Neural cell (in vitro differentiated cells): ENCODE data around the gene EFCC1. TPM values are rescaled to one million over a fixed set of nuclear protein-coding genes. Genes with fewer than 3 reads are reported as not detected.

Source experiments
- H2AFZ ChIP-seq: fragments of 200-600, 300-800 bp; sonication (generic), shearing (Covaris generic); 2 replicates; pipeline ENCODE4 v1.6.0; 2014; ENCODE audit warnings: low read depth, mild to moderate bottlenecking, antibody characterized with exemption, low read length, moderate library complexity
- H3F3A ChIP-seq: fragments of 200-600 bp; shearing (Covaris generic); 2 replicates; pipeline ENCODE4 v1.6.1; 2016; ENCODE audit warnings: mild to moderate bottlenecking, moderate library complexity, mixed read lengths, antibody characterized with exemption, low read length; ENCODE audit not compliant: insufficient read depth, poor library complexity, severe bottlenecking
- H3K27ac ChIP-seq: fragments of 200-600, 300-800 bp; sonication (generic), shearing (Covaris generic); 2 replicates; pipeline ENCODE4 v1.5.1; 2014; ENCODE audit warnings: mild to moderate bottlenecking, low read length, moderate library complexity
- H3K27me3 ChIP-seq: fragments of 300-800, 200-600 bp; sonication (generic), shearing (Covaris generic); 2 replicates; pipeline ENCODE4 v1.6.0; 2014; ENCODE audit warnings: mild to moderate bottlenecking, low read depth, low read length, moderate library complexity; ENCODE audit not compliant: insufficient read depth
- H3K36me3 ChIP-seq: fragments of 300-800, 200-600 bp; sonication (generic), shearing (Covaris generic); 2 replicates; pipeline ENCODE4 v1.5.1; 2014; ENCODE audit warnings: mild to moderate bottlenecking, antibody characterized with exemption, low read length, moderate library complexity; ENCODE audit not compliant: insufficient read depth
- H3K4me2 ChIP-seq: fragments of 300-800, 200-600 bp; sonication (generic), shearing (Covaris generic); 2 replicates; pipeline ENCODE4 v1.6.0; 2014; ENCODE audit warnings: mild to moderate bottlenecking, low read length
- H3K4me3 ChIP-seq: fragments of 300-800, 200-600 bp; sonication (generic), shearing (Covaris generic); 2 replicates; pipeline ENCODE4 v1.5.1; 2014; ENCODE audit warnings: mild to moderate bottlenecking, low read length, moderate library complexity
- H3K79me2 ChIP-seq: fragments of 200-600 bp; shearing (Covaris generic); replicated peaks from 2 replicates; pipeline ENCODE4 v1.6.0; 2014; ENCODE audit warnings: mild to moderate bottlenecking, low read length, moderate library complexity; ENCODE audit not compliant: insufficient read depth
- H3K9ac ChIP-seq: fragments of 300-800, 200-600 bp; sonication (generic), shearing (Covaris generic); 2 replicates; pipeline ENCODE4 v1.6.1; 2016; ENCODE audit warnings: mild to moderate bottlenecking, low read length, mixed read lengths
- H3K9me2 ChIP-seq: fragments of 200-600 bp; shearing (Covaris generic); 2 replicates; pipeline ENCODE4 v1.6.1; 2016; ENCODE audit warnings: mild to moderate bottlenecking, low read length, mixed read lengths; ENCODE audit not compliant: insufficient read depth
- H3K9me3 ChIP-seq: fragments of 200-600, 300-800 bp; sonication (generic), shearing (Covaris generic); 2 replicates; pipeline ENCODE4 v1.6.1; 2016; ENCODE audit warnings: mild to moderate bottlenecking, mixed run types, low read length, moderate library complexity, mixed read lengths
- H4K20me1 ChIP-seq: fragments of 200-600 bp; shearing (Covaris generic); 2 replicates; pipeline ENCODE4 v1.6.1; 2016; ENCODE audit warnings: mild to moderate bottlenecking, mixed run types; ENCODE audit not compliant: insufficient read depth
- EP300 ChIP-seq: fragments of 450-650 bp; conservative IDR thresholded peaks from 2 replicates; pipeline ENCODE4 v1.6.1; 2014; ENCODE audit warnings: antibody characterized with exemption, mild to moderate bottlenecking, moderate library complexity; ENCODE audit not compliant: poor library complexity, severe bottlenecking
- EZH2 ChIP-seq: fragments of 200-600, 300-800 bp; shearing (Covaris generic), sonication (generic); IDR thresholded peaks from 2 replicates; pipeline ENCODE4 v1.6.1; 2014; ENCODE audit warnings: antibody characterized with exemption, low read length, borderline replicate concordance, mild to moderate bottlenecking; ENCODE audit not compliant: insufficient read depth, poor library complexity, severe bottlenecking
- MXI1 ChIP-seq: fragments of 450-650 bp; conservative IDR thresholded peaks from 2 replicates; pipeline ENCODE4 v1.6.1; 2014; ENCODE audit warnings: antibody characterized with exemption, mild to moderate bottlenecking; ENCODE audit not compliant: poor library complexity, severe bottlenecking
- POLR2AphosphoS5 ChIP-seq: IDR thresholded peaks from 2 replicates; pipeline ENCODE4 v1.6.1; 2012
- RAD21 ChIP-seq: fragments of 450-650 bp; conservative IDR thresholded peaks from 2 replicates; pipeline ENCODE4 v1.6.1; 2014; ENCODE audit warnings: antibody characterized with exemption, mild to moderate bottlenecking, moderate library complexity
- SMC3 ChIP-seq: fragments of 450-650 bp; conservative IDR thresholded peaks from 2 replicates; pipeline ENCODE4 v1.6.1; 2014; ENCODE audit warnings: antibody characterized with exemption, mild to moderate bottlenecking, moderate library complexity; ENCODE audit not compliant: poor library complexity
- TAF1 ChIP-seq: IDR thresholded peaks from 2 replicates; pipeline ENCODE4 v1.6.1; 2012; ENCODE audit warnings: low read depth
- polyA plus RNA-seq: library from polyadenylated mRNA; depleted of rRNA; stranded (reverse); fragments of >200 nt; gene quantifications from 2 replicates; pipeline ENCODE4 v1.2.3, GENCODE V29; 2014
- TF ChIP-seq, protein P1 (sequence below): IDR thresholded peaks from 2 replicates; pipeline ENCODE4 v1.6.1; 2012; ENCODE audit warnings: borderline replicate concordance
- TF ChIP-seq, protein P2 (sequence below): fragments of 450-650 bp; IDR thresholded peaks from 2 replicates; pipeline ENCODE4 v1.5.1; 2014; ENCODE audit warnings: antibody characterized with exemption, mild to moderate bottlenecking, moderate library complexity; ENCODE audit not compliant: poor library complexity, severe bottlenecking

The EFCC1 gene
- polyA plus RNA-seq, 1 donor from 2014 or later: not detected

DNA sequence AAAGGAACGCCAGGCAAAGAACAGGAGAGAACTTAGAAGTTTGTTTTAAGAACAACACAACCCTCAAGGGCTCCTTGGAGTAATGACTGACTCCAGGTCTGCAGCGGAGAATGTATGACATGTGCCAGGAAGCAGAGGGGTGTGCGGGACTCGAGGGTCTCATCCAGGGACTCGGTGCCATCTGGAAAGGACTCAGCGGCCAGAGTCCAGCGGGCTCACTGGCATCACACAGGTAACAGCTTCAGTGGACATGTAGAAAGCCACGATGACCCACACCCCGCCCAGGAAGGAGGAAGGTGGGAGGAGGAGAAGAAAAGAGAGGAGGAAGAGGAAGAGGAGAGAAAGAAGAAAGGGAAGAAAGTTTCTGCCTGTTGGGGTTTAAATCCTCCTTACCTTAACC is 80.9 kb downstream of the EFCC1 start:
- no peaks in the 10 kb centered on the region for H3F3A ChIP-seq
- H3K9me3 ChIP-seq: no peaks in the 10 kb centered on the region
- no peak overlapping the region for H3K4me3 ChIP-seq
- no peak overlapping the region for H2AFZ ChIP-seq
- no peaks in the 10 kb centered on the region for H3K27me3 ChIP-seq
- no peaks in the 10 kb centered on the region for H3K9me2 ChIP-seq
- H3K4me2 ChIP-seq: no peak overlapping the region
- TF ChIP-seq EZH2: no peak
- no peak for TF ChIP-seq POLR2AphosphoS5
- TF ChIP-seq, protein P1, sequence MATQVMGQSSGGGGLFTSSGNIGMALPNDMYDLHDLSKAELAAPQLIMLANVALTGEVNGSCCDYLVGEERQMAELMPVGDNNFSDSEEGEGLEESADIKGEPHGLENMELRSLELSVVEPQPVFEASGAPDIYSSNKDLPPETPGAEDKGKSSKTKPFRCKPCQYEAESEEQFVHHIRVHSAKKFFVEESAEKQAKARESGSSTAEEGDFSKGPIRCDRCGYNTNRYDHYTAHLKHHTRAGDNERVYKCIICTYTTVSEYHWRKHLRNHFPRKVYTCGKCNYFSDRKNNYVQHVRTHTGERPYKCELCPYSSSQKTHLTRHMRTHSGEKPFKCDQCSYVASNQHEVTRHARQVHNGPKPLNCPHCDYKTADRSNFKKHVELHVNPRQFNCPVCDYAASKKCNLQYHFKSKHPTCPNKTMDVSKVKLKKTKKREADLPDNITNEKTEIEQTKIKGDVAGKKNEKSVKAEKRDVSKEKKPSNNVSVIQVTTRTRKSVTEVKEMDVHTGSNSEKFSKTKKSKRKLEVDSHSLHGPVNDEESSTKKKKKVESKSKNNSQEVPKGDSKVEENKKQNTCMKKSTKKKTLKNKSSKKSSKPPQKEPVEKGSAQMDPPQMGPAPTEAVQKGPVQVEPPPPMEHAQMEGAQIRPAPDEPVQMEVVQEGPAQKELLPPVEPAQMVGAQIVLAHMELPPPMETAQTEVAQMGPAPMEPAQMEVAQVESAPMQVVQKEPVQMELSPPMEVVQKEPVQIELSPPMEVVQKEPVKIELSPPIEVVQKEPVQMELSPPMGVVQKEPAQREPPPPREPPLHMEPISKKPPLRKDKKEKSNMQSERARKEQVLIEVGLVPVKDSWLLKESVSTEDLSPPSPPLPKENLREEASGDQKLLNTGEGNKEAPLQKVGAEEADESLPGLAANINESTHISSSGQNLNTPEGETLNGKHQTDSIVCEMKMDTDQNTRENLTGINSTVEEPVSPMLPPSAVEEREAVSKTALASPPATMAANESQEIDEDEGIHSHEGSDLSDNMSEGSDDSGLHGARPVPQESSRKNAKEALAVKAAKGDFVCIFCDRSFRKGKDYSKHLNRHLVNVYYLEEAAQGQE: no peak
- no peak for TF ChIP-seq RAD21
- TF ChIP-seq, protein P2, sequence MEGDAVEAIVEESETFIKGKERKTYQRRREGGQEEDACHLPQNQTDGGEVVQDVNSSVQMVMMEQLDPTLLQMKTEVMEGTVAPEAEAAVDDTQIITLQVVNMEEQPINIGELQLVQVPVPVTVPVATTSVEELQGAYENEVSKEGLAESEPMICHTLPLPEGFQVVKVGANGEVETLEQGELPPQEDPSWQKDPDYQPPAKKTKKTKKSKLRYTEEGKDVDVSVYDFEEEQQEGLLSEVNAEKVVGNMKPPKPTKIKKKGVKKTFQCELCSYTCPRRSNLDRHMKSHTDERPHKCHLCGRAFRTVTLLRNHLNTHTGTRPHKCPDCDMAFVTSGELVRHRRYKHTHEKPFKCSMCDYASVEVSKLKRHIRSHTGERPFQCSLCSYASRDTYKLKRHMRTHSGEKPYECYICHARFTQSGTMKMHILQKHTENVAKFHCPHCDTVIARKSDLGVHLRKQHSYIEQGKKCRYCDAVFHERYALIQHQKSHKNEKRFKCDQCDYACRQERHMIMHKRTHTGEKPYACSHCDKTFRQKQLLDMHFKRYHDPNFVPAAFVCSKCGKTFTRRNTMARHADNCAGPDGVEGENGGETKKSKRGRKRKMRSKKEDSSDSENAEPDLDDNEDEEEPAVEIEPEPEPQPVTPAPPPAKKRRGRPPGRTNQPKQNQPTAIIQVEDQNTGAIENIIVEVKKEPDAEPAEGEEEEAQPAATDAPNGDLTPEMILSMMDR: no peak
- no peak for TF ChIP-seq MXI1
- TF ChIP-seq TAF1: no peak
- no peak for TF ChIP-seq EP300
- no peak for TF ChIP-seq SMC3
- no peak overlapping the region for H3K27ac ChIP-seq
- no peak overlapping the region for H3K9ac ChIP-seq
- H4K20me1 ChIP-seq: no peaks in the 10 kb centered on the region
- no peaks in the 10 kb centered on the region for H3K79me2 ChIP-seq
- H3K36me3 ChIP-seq: no peaks in the 10 kb centered on the region

DNA sequence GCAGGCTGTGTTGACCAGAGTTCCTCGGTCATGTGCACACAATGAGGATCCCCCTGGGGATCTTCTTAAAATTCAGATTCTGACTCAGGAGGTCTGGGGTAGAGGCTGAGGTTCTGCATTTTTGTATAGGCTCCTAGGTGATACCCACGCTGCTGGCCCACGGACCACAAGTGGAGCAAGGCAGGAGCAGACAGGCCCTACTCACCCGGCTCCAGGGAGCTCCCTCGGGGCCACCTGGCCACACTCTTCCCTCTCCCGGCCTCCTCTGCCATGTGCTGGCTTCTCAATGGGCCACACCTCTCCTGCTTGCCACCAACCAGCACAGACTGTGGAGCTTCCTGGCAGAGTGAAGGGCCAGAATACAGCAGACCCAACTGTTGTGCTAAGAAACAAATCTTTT is 83.4 kb downstream of the EFCC1 start:
- Histone ChIP-seq H3K9ac (no peak overlapping the region), H3K9me3 (no peaks in the 10 kb centered on the region), H3F3A (no peaks in the 10 kb centered on the region), H3K4me2 (no peak overlapping the region), H3K27me3 (no peaks in the 10 kb centered on the region), H3K79me2 (no peaks in the 10 kb centered on the region), H2AFZ (no peak overlapping the region), H3K36me3 (no peaks in the 10 kb centered on the region), H3K4me3 (no peak overlapping the region), H4K20me1 (no peaks in the 10 kb centered on the region), H3K9me2 (no peaks in the 10 kb centered on the region), H3K27ac (no peak overlapping the region)
- no peak for TF ChIP-seq MXI1
- TF ChIP-seq, protein P1: no peak
- TF ChIP-seq, protein P2: no peak
- TF ChIP-seq EP300: no peak
- no peak for TF ChIP-seq EZH2
- TF ChIP-seq POLR2AphosphoS5: no peak
- TF ChIP-seq RAD21: no peak
- no peak for TF ChIP-seq TAF1
- TF ChIP-seq SMC3: no peak
